OCI-LY7 (cell line): ENCODE measurements around the gene FHOD3.

Source experiments
- CTCF ChIP-seq: fragments of 200-600 bp; sonication (generic); conservative IDR thresholded peaks from 2 replicates; pipeline ENCODE4 v1.5.1; 2014; ENCODE audit warnings: mild to moderate bottlenecking, antibody characterized with exemption, low read length, moderate library complexity, mixed read lengths
- EZH2phosphoT487 ChIP-seq: fragments of 200-600 bp; sonication (generic); IDR thresholded peaks from 2 replicates; pipeline ENCODE4 v1.6.1; 2018; ENCODE audit warnings: low read depth, borderline replicate concordance, mild to moderate bottlenecking, mixed run types, antibody characterized with exemption, low read length, moderate library complexity, mixed read lengths

GRCh38 chr18:36328385-36328858 is 30.9 kb downstream of the FHOD3 start:
- TF ChIP-seq CTCF (no peak), EZH2phosphoT487 (no peak)
